Vagina (tissue), 2 donors: ENCODE data around the gene WFDC5.
"Not testable (repeated sequence)": the region's sequence is repeated elsewhere in the genome, so short reads cannot be mapped to it uniquely, and the experiment has no call there.

Source experiments
- CTCF ChIP-seq, 3 experiments: fragments of 450-650 bp in 2 of 3; fragments of 200-600 bp in 1 of 3; sonication (generic) in 1 of 3; IDR thresholded peaks; one replicate each; pipeline ENCODE4 v1.5.1; 2017 to 2019; ENCODE audit warnings: antibody characterized with exemption in 3 of 3, mild to moderate bottlenecking in 2 of 3, moderate library complexity in 2 of 3
- POLR2A ChIP-seq, 2 donors: fragments of 450-650 bp; IDR thresholded peaks; one replicate each; pipeline ENCODE4 v1.6.1; 2017; ENCODE audit warnings: antibody characterized with exemption in 2 of 2, mild to moderate bottlenecking in 2 of 2, moderate library complexity in 2 of 2

DNA sequence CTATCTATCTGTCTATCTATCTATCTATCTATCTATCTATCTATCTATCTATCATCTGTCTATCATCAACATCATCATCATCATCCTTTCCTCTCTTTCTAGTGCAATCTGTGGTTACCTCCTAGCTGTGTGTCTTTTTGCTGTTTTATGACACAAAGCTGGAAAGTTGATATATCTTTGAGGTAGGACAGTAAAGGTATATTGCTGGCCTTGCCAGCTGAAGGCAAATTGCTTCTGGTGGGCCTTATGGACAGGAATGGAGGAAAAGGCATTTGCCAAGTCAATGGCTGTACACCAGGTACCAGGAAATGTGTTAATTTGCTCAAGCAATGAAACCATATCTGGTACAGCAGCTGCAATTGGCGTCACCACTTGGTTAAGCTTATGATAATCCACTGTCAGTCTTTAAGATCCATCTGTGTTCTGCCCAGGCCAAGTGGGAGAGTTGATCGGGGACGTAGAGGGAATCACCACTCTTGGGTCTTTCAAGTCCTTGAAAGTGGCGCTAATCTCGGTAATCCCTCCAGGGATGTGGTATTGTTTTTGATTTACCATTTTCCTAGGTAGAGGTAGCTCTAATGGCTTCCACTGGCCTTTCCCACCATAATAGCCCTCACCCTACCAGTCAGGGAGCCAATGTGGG, 24.9 kb upstream of the WFDC5 start:
- TF ChIP-seq CTCF, POLR2A (IDR thresholded peaks at IDR 0.05): not testable (repeated sequence)
